Astrocyte of the spinal cord (primary cell): ENCODE data around the gene RABEP2.
"Not testable (repeated sequence)": the region's sequence is repeated elsewhere in the genome, so short reads cannot be mapped to it uniquely, and the experiment has no call there.

ENCODE experiments used
- DNase-seq: peaks from one replicate; pipeline ENCODE4 v3.0.0; 2011; ENCODE audit warnings: low read depth, low spot score
- H3K4me3 ChIP-seq: 2 replicates; pipeline ENCODE4 v1.5.1; 2011; ENCODE audit warnings: low read depth, mild to moderate bottlenecking, low read length, moderate library complexity
- CTCF ChIP-seq: IDR thresholded peaks from 2 replicates; pipeline ENCODE4 v1.5.1; 2012; ENCODE audit warnings: low read depth, mild to moderate bottlenecking, low read length, inconsistent platforms
- in situ Hi-C: cut with HindIII; loops from 2 replicates; pipeline ENCODE4 v1.10.0; 2017; ENCODE audit warnings: low sequenced_read_pairs

The RABEP2 gene

GRCh38 chr16:28869201-28869600 lies 55.8 kb downstream of the RABEP2 start:
- in situ Hi-C loops: no loop called here
- DNase-seq: no peak
- TF ChIP-seq CTCF: no peak
- H3K4me3 ChIP-seq: no peak overlapping the region

GRCh38 chr16:28867646-28868045 lies 57.4 kb downstream of the RABEP2 start:
- DNase-seq, in situ Hi-C loops, H3K4me3 ChIP-seq: not testable (repeated sequence)

- no peak overlapping the region for H3K4me3 ChIP-seq
- no peak for TF ChIP-seq CTCF
- no peak for DNase-seq
- in situ Hi-C loops: no loop called here
These were observed 57.8 kb downstream of the RABEP2 start for GRCh38 chr16:28867241-28867640.

GRCh38 chr16:28866454-28866804 lies 58.6 kb downstream of the RABEP2 start:
- DNase-seq: no peak
- in situ Hi-C loops: no loop called here
- TF ChIP-seq CTCF: no peak
- H3K4me3 ChIP-seq: no peak overlapping the region

GRCh38 chr16:28865722-28866453 lies 59.1 kb downstream of the RABEP2 start:
- no peak for TF ChIP-seq CTCF
- in situ Hi-C loops: no loop called here
- no peak overlapping the region for H3K4me3 ChIP-seq
- DNase-seq: no peak

DNA sequence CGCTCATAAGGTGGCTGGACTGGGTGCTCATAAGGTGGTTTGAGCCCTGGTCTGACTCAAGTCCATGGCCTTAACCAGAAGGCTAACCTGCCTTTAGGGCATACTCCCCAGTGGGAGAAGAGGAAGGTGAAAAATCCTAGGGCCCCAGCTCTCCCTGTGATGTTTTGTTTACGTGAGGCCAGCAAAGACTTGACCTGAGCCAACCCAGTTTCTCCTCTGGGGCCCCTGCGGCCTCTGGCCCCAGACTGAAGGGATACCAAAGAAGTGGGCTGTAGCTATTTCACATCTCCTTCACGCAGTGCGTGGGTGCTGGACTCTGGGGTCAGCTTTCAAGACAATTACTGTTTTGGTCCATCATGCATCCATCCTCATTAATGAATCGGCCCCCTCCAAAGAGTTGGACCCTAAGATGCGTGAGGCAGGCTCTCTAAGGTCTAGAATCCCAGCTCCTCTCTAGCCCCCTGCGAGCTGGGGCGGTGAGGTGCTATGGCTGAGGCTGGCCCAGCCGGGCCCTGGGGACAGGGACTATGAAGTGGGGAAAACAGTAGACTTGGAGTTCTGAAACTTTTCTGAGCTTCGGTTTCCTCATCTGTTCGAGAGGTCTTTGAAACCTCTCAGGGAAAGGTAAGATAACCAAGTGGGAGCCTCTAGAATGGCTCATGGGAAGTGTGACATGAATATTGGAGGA lies 59.9 kb downstream of the RABEP2 start:
- DNase-seq: no peak
- in situ Hi-C loops: no loop called here
- TF ChIP-seq CTCF: no peak
- peak overlapping the region; percentile 64 for H3K4me3 ChIP-seq
